ENCODE data around the gene GLP2R.

DNA sequence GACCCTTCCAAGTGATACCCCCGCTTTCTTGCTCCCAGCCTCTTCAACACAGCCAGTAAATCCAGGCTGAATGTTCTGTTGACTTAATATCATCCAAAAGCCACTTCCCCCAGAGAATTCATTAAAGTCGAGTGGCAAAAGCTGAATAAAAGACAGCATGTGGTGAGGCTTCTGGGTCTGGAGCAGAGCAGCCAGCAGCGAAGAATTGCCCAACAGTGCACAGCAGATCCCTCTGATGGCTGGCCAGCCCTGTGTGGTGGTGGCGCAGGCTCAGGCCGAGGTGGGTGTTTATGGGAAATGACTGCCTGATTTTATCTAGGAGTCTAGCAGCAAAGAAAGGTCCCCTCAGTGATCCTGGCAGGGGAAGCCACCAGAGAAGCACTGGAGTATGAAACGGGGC is 109.7 kb downstream of the GLP2R start:
- TF ChIP-seq ZFHX2 (tag by site-specific recombination; conservative IDR thresholded peaks at IDR 0.05) (no peak), IKZF3 (tag by site-specific recombination; IDR thresholded peaks at IDR 0.05) (no peak), ZNF600 (tag by site-specific recombination; IDR thresholded peaks at IDR 0.05) (no peak), SP2 (tag by site-specific recombination; IDR thresholded peaks at IDR 0.05) (no peak), ZNF24 (tag by site-specific recombination; IDR thresholded peaks at IDR 0.05) (no peak), CTCF (tag by site-specific recombination; IDR thresholded peaks at IDR 0.05) (no peak), ZNF140 (tag by site-specific recombination; IDR thresholded peaks at IDR 0.05) (no peak), ZNF558 (tag by site-specific recombination; IDR thresholded peaks at IDR 0.05) (no peak)
- TF ChIP-seq, protein P1, sequence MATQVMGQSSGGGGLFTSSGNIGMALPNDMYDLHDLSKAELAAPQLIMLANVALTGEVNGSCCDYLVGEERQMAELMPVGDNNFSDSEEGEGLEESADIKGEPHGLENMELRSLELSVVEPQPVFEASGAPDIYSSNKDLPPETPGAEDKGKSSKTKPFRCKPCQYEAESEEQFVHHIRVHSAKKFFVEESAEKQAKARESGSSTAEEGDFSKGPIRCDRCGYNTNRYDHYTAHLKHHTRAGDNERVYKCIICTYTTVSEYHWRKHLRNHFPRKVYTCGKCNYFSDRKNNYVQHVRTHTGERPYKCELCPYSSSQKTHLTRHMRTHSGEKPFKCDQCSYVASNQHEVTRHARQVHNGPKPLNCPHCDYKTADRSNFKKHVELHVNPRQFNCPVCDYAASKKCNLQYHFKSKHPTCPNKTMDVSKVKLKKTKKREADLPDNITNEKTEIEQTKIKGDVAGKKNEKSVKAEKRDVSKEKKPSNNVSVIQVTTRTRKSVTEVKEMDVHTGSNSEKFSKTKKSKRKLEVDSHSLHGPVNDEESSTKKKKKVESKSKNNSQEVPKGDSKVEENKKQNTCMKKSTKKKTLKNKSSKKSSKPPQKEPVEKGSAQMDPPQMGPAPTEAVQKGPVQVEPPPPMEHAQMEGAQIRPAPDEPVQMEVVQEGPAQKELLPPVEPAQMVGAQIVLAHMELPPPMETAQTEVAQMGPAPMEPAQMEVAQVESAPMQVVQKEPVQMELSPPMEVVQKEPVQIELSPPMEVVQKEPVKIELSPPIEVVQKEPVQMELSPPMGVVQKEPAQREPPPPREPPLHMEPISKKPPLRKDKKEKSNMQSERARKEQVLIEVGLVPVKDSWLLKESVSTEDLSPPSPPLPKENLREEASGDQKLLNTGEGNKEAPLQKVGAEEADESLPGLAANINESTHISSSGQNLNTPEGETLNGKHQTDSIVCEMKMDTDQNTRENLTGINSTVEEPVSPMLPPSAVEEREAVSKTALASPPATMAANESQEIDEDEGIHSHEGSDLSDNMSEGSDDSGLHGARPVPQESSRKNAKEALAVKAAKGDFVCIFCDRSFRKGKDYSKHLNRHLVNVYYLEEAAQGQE (tag by site-specific recombination; IDR thresholded peaks at IDR 0.05) = no peak
- TF ChIP-seq, protein P2, sequence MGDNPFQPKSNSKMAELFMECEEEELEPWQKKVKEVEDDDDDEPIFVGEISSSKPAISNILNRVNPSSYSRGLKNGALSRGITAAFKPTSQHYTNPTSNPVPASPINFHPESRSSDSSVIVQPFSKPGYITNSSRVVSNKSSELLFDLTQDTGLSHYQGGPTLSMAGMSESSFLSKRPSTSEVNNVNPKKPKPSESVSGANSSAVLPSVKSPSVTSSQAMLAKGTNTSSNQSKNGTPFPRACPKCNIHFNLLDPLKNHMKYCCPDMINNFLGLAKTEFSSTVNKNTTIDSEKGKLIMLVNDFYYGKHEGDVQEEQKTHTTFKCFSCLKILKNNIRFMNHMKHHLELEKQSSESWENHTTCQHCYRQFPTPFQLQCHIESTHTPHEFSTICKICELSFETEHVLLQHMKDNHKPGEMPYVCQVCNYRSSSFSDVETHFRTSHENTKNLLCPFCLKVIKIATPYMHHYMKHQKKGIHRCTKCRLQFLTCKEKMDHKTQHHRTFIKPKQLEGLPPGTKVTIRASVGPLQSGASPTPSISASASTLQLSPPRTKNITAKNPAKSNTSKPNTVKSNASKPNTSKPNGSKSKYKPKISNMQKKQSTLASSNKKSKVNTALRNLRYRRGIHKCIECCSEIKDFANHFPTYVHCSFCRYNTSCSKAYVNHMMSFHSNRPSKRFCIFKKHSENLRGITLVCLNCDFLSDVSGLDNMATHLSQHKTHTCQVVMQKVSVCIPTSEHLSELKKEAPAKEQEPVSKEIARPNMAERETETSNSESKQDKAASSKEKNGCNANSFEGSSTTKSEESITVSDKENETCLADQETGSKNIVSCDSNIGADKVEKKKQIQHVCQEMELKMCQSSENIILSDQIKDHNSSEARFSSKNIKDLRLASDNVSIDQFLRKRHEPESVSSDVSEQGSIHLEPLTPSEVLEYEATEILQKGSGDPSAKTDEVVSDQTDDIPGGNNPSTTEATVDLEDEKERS (tag by site-specific recombination; IDR thresholded peaks at IDR 0.05) = no peak
